ENCODE data around the gene IGSF1.

DNA sequence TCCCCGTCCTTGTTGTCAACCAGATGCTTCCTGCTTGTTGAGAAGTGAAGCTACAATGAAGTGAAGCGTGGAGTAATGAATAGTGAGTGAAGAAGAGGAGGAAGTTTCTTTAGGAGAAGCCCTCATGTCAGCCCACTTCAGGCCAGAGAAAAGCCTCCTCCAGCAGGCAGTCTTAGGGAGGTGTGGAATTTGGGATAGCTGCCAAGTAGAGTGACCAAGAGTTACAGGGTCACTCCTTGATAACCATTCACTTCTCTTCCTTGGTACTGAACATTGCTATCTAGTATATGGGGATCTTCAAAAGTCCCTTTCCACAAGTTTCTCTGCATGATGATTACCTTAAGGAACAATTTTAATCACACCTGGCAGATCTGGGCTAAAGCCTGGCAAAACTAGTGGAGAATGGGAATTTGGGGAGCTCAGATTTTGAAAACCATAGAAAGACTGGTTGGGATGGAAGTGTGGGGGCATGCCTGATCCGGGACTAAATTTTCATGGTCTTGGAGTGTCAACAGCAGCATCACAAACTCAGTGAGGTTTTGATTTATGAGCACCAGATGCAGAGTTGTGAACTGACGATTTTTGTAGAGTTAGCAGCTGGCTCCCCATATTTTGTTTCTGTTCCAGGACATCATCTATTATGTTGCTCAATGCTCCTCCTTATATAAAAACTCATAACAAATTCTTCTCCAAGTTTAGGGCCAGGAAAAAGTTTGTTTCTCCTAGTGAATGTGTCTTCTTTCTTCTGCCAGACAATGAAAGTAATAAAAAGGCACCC lies 53.1 kb downstream of the IGSF1 start:
- TF ChIP-seq CSDC2 (CRISPR knock-in tag; IDR thresholded peaks at IDR 0.05): no peak
- TF ChIP-seq ZFP30 (CRISPR knock-in tag; IDR thresholded peaks at IDR 0.05): no peak
- TF ChIP-seq ARNTL (CRISPR knock-in tag; IDR thresholded peaks at IDR 0.05; ENCODE audit: borderline replicate concordance, low read depth): no peak
- TF ChIP-seq PPARA (CRISPR knock-in tag; IDR thresholded peaks at IDR 0.05; ENCODE audit: borderline replicate concordance): no peak
- no peak for TF ChIP-seq ZFP3 (CRISPR knock-in tag; IDR thresholded peaks at IDR 0.05)
- no peak for TF ChIP-seq POU6F1 (CRISPR knock-in tag; IDR thresholded peaks at IDR 0.05; ENCODE audit: borderline replicate concordance, low read depth)
- TF ChIP-seq PATZ1 (CRISPR knock-in tag; IDR thresholded peaks at IDR 0.05; ENCODE audit: borderline replicate concordance): no peak
- TF ChIP-seq OSR1 (CRISPR knock-in tag; IDR thresholded peaks at IDR 0.05): no peak
- no peak for TF ChIP-seq CSRNP3 (CRISPR knock-in tag; IDR thresholded peaks at IDR 0.05)
- TF ChIP-seq ISL1 (CRISPR knock-in tag; IDR thresholded peaks at IDR 0.05): no peak
- no peak for TF ChIP-seq ZNF70 (CRISPR knock-in tag; IDR thresholded peaks at IDR 0.05)

All from SK-N-SH treated with all-trans-retinoic acid at 6 μM for 48 hours (cell line).